ENCODE data around the gene N4BP3.
"Not testable (repeated sequence)": the region's sequence is repeated elsewhere in the genome, so short reads cannot be mapped to it uniquely, and the experiment has no call there.

The N4BP3 gene
- total RNA-seq = 0 to 2.3 (median 0.57) reads per million in 18 experiments

- peak; percentile 6 to 32 for DNase-seq
These were observed at the start of gene N4BP3 for GRCh38 chr5:178113141-178113787. N4BP3 (plus strand) TSS chr5:178113532; CDS start chr5:178119584, 6,052 bp downstream.

DNA sequence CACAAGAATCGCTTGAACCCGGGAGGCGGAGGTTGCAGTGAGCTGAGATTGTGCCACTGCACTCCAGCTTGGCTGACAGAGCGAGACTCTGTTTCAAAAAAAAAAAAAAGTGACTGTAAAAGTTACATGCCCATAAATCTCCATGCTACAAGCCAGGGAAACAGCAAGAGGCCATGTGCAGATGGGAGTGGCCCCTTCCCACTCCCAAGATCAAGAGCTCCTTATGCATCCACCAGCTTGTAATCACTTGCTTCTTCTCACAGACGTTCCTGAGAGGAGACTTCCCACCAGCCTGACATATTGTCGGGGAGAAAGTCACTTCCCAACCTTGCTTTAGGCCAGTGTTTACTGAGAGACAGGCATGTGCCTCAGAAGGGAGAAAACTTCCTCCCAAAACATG is 45.6 kb upstream of the N4BP3 start:
- no peak for DNase-seq

DNA sequence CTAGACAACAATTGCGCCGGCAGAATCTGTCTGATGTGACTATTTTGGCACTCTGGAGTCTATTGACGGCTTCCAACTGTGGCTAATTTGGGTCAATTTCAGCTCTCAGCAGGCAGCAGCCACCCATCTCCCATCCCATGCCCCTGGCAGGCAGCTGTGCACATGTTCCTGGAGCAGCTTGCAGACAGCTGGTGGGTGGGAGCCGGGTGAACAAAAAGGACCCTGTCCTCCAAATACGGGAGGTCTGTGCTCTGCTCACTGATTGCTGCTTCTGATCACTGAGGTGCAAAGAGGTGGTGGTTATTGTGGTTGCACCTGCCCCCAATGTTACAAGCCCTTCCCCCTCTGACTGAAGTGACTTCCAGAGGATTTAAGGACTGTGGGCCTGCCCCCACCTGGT is 45.0 kb upstream of the N4BP3 start:
- DNase-seq = no peak

GRCh38 chr5:178069909-178070308 is 43.4 kb upstream of the N4BP3 start:
- peak; percentile 32 to 59 for DNase-seq

DNA sequence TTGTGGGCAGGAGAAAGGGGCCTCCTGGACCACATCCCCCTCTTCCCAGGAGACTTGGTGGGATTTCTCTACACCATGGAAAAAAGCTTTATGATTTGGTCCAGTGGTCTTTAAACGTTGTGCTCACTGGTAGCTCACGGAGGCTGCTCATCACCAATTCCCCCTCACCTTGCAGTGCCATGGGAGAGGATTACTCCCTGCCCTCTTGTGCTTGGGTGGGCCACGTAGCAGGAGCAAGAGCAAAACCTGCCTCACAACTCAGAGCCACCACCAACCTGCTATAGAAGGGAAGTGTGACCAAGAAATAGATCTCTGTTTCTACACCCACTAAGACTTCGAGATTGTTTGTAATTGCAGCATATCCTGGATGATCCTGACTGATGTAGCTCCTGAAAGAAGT is 42.2 kb upstream of the N4BP3 start:
- no peak for DNase-seq

GRCh38 chr5:178072749-178073148 is 40.6 kb upstream of the N4BP3 start:
- no peak for DNase-seq

DNA sequence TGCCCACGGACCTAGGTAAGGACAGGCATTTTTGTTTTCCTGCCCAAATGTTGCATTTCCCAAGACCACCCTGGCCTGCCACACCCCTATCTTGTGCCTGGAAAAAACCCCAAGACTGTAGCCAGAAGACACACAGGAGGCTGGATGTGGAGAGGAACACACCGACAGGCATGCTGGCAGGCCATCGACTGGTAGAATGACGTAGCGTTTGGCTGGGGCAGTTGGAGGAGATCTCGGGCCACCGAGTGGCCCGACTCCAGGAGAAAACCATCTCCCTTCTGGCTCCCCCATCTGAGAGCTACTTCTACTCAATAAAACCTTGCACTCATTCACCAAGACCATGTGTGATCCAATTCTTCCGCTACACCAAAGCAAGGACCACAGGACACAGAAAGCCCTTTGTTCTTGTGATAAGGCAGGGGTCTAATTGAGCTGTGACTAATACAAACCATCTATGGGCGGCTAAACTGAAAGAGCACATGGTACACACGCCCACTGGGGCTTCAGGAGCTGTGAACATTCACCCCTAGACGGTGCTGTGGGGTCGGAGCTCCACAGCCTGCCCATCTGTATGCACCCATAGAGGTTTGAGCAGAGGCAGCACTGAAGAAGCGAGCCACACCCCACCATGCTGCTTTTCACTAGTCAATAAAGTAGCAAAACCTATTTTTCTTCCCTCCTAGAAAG is 38.9 kb upstream of the N4BP3 start:
- DNase-seq = no peak

- DNase-seq = not testable (repeated sequence)
These were observed 36.4 kb upstream of the N4BP3 start for GRCh38 chr5:178076965-178077364.

DNA sequence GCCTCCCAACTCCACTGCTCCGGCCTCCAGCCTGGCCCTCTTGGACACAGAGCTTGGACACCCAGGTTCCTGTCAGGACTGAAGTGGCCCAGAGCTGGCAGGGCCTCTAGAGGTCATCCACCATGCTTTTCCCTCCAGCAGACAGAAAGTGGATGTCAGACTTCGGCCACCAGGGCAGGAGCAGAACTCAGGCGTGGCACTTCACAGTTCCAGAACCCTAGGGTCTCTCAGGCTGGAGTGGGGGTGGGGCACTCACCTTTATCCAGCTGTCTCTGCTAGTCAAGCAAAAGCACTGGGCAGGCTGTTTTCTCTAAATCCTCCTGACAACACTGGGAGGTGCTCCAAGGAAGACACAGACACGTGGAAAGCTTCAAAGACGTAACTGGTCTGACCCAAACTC is 35.6 kb upstream of the N4BP3 start:
- no peak for DNase-seq

GRCh38 chr5:178078197-178079010 is 34.9 kb upstream of the N4BP3 start:
- DNase-seq = no peak

GRCh38 chr5:178080056-178080455 is 33.3 kb upstream of the N4BP3 start:
- no peak for DNase-seq

DNA sequence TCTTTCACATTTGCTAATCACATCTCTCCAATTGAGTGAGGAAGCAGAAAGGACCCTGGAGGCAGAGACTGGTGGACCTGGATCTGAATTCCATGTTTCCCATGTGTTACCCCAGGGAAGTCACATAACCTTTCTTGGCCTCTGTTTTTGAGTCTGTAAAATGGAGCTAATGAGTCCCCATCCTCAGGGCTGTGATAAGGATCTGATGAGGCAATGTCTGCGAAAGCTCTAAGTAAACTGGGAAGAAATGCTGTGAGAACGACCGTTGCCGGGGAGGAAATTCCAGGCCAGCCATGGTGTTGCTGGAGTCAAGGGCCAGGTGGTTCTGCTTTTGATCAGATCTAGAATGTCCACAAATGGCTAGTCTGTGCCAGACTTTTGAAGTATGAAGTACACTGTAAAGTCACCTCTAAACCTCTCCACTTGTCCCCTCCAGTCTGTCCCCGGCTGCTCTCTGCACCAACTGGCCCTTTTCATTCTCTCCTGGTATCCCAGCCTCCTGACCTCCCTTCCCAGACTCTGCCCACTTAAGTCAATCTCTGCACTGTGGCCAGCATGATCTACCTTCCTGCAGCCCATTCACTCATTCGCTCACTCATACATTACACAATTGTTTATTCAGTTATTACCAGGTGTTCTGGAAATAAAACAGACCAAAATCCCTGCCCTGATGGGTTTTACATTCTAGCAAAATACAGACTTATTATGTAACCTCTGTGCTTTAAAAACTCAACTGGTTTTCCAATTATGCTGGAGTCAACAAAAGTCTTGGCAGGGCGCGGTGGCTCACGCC is 32.5 kb upstream of the N4BP3 start:
- DNase-seq = no peak

DNA sequence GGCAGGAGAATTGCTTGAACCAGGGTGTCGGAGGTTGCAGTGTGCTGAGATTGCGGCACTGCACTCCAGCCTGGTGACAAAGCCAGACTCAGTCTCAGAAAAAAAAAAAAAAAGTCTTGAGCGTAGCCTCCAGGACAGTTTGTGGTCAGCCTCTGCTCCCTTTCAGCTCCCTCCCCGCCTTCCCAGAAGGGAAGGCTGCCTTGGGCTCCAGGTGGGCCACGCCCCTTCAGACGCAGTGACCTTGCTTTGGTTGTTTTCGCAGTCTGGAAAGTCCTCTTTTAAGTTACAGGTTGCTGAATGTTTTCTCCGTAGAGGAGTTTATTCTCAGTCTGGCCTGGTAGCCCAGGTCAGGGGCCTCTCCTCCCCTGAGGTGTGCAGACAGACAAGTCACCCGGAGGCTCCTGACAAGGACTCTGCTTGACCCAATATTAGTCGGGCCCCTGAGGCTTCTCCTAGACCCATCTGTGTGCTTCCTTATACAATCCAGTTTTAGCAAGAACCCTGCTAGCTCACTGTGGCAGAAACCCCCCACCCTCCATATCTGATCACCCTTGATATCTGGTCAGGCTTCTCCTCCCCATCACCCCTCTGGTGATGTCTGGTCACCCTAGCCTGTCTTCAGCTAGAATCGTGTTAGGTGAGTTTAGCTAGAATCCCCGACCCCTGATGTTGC is 31.6 kb upstream of the N4BP3 start:
- no peak for DNase-seq

DNA sequence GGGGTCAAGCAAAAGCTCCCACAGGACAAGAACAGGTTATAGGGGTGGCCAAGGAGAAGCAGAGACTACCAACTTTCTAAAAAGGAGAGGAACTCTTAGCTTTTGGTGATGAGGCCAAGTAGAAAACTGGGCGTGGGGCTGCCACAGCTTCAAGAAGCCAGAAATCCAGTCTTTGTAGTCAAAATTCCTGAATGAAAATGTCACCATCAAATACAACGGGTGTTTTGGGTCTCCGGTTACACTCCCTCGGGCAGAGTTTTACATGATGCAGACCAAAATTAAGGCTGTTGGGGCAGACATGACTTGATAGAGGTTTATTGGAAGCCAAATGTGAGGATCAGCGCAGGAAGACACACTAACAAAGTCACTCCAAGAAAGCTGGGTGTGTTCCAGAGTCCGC is 29.4 kb upstream of the N4BP3 start:
- DNase-seq = no peak

DNA sequence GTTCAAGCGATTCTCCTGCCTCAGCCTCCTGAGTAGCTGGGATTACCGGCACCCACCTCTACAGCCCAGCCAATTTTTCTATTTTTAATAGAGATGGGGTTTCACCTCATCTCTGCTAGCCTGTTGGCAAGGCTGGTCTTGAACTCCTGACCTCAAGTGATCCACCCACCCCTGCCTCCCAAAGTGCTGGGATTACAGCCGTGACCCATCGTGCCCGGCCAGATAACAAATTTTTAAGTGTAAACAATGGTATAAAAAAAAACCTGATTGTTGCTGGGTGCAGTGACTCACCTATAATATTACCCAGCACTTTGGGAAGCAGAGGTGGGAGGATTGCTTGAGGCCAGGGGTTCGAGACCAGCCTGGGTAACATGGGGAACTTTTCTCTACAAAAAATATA is 28.0 kb upstream of the N4BP3 start:
- no peak for DNase-seq

GRCh38 chr5:178086266-178086665 is 27.1 kb upstream of the N4BP3 start:
- no peak for DNase-seq

DNA sequence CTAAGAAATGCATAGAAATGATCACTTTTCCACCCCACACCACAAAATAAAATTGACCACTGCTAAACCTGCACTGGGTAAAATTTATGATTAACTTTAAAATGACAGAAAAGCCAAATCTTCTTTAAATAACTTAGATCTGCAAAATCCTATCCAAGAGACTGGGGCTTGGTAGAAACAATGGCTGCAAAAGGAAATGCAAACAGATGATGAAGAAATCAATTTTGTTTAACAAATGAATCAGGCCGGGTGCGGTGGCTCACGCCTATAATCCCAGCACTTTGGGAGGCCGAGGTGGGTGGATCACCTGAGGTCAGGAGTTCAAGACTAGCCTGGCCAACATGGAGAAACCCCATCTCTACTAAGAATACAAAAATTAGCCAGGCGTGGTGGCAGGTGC is 26.1 kb upstream of the N4BP3 start:
- not testable (repeated sequence) for DNase-seq

DNA sequence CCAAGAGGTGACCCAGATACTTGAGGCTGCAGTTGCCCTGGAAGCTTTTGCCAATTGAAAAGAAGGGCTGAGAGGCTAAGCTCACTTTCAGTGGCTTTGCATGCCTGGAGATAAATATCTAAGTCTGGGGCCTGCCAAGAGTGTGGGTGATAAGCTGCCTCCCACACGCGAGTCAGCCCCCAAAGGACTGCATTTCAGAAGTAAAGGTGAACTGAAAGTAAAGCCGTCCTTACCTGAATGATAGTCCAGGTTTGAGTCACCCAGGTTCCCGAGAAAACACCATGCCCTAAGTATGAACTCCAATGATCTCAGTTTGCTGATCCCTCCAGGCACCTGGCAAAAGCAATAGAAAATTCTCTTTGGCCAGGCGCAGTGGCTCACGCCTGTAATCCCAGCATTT is 22.5 kb upstream of the N4BP3 start:
- DNase-seq = no peak

GRCh38 chr5:178093134-178093533 is 20.2 kb upstream of the N4BP3 start:
- DNase-seq = no peak

DNA sequence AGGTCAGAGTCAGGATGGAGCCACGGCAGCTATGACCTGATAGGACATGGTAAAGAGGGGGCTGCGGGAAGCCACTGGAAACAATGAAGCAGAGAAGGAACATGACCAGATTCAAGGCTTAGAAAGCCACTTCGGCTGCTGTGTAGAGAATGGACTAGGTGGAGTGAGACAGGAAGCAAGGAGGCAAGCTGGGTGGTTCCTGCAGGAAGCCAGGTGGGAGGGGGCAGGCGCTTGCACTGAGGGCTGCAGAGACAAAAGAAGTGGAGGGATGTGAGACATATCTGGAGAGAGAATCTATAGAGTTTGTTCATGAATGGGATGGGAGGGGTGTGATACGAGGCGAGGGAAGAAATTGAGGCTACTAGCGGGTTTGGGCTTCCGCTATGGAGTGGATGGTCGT is 19.0 kb upstream of the N4BP3 start:
- DNase-seq = no peak

DNA sequence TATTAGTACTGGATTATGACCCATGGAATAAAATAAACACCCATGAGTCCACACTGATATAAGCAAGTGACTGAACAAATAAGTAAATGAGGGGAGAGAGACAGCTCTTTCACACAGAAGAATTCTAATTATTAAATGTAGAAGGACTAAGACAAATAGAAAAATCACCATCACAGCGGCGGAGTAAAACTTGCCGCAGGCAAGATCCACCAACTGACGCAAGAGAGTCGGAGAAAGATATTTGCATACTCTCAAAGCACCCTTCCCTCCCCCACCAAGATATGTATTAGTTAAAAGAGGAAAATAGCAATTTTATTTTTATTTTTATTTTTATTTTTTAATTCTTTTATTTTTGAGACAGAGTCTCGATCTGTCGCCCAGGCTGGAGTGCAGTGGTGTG is 14.6 kb upstream of the N4BP3 start:
- DNase-seq = no peak

DNA sequence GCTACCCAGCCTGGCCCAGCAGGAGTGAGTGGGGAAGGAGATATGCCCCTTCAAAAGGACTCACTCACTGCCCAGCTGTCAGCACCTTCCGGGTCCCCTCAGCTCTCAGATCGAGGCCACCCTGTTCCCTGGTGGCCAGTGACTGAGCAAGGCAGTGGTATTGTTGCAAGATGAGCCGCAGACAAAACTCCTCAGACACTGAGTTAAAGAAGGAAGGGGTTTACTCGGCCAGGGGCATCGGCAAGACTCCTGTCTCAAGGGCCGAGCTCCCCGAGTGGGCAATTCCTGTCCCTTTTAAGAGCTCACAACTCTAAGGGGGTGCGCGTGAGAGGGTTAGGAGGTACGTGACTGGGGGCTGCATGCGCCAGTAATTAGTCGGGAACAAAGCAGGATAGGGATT is 9.7 kb upstream of the N4BP3 start:
- DNase-seq = no peak
